GM18526 (cell line): ENCODE data around the gene PTPRN2.

Experiments used
- POLR2A ChIP-seq: IDR thresholded peaks from 3 replicates; pipeline ENCODE4 v1.6.1; 2011; ENCODE audit not compliant: insufficient read length; ENCODE audit errors: extremely low read depth

Gene PTPRN2

DNA sequence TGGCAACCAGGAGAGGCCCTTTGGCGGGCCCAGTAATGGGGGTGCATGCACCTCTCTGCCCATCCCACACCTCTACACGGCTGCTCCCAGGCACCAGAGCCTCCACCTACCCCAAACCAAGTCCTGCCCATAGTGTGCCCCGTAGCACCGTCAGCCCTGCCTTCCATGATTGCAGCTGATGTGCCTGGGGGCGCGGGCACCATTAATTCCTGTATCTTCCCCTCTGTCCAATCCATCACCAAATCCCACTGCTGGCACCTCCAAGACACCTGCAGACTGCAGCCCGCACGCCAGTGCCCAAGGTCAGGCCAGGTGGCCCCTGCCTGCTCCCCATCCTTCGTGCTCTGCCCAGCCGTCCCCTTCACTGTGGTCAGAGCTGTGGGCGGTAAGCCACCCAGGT is 533.0 kb downstream of the PTPRN2 start:
- TF ChIP-seq POLR2A, result no peak

DNA sequence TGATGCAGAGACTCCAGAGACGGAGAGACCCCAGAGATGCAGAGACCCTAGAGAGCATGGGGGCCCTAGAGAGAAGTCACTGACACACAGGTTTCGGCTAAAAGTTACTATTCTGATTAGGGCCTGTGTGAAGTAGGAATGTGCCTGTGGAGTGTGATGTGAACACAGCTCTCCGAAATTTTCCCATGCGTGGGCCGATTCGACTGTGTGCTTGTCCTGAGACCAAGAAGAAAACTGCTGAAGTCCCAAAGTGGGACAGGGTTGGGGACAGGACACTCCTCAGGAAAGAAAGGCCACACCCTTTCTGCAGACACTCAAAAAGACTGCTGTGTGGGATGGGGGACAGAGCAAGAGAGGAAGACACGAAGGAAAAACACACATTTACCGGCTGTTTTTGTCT is 533.5 kb downstream of the PTPRN2 start:
- no peak for TF ChIP-seq POLR2A

DNA sequence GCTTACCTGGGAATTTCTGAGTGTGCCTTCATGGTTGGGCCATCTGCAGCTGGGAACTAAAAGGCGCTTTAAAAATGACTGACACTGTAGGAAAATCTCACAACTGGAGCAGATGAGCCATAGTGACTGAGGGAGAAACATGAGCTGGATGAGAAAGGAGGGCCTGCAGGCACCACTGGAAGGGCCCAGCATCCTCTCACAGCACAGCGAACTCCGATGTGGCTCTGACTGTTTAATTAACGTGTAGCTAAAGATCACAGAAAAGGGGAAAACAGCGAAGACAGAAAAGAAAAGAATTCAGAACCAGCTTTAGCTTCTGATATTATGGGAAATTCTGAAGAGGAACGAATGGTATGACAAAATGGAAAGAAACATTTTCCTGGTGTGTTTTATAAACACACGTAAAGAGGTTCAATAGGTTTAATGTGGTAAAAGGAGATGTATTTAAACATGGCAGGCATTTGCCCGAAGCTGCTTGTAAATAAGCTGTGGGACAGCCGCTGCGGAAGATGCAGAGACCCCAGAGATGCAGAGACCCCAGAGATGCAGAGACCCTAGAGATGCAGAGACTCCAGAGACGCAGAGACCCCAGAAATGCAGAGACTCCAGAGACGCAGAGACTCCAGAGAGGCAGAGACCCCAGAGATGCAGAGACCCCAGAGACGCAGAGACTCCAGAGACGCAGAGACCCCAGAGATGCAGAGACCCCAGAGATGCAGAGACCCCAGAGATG is 534.3 kb downstream of the PTPRN2 start:
- TF ChIP-seq POLR2A, result no peak

DNA sequence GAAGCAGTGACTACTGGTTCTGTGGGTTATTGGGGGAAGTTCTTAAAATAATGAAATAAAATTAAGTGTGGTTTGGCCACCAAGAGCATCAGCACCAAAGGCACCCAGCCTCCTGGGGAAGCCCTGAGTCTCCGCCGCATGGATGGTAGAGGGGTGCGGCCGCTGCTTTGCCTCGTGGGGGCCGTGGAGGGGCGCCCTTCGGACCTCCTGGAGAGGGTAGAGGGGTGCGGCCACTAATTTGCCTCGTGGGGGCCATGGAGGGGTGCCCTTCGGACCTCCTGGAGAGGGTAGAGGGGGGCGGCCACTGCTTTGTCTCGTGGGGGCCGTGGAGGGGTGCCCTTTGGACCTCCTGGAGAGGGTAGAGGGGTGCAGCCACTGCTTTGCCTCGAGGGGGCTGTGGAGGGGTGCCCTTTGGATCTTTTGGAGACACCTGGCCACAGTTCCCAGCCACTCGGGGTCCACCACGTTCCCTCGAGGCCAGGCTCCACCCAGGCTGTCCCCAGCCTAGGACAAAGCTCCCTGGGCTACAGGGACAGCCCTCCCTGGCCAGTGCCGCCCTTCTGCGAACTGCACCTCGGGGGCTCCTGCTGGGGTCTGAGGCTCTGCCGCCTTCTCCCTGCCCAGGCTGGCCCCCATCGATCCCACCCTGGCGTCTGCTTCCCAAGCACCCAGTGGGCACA is 535.1 kb downstream of the PTPRN2 start:
- TF ChIP-seq POLR2A, result no peak

DNA sequence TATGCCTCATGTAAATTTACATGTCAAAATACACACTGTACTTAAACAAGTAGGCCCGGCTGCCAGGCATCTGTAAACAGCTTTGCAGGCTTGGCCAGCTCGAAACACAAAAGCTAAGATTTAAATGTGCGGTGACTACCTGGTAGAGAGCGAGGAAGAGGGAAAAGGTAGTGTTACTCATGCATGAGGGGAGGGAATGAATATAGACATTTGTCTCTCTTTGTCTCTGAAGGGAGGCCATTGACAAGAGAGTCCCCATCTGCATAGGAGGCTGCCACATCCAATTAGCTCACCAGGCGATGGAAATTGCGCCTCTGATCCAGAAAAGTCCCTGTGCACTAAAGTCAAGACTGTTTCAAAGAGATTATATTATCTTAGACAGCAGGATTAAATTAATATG is 535.8 kb downstream of the PTPRN2 start:
- TF ChIP-seq POLR2A, result no peak

DNA sequence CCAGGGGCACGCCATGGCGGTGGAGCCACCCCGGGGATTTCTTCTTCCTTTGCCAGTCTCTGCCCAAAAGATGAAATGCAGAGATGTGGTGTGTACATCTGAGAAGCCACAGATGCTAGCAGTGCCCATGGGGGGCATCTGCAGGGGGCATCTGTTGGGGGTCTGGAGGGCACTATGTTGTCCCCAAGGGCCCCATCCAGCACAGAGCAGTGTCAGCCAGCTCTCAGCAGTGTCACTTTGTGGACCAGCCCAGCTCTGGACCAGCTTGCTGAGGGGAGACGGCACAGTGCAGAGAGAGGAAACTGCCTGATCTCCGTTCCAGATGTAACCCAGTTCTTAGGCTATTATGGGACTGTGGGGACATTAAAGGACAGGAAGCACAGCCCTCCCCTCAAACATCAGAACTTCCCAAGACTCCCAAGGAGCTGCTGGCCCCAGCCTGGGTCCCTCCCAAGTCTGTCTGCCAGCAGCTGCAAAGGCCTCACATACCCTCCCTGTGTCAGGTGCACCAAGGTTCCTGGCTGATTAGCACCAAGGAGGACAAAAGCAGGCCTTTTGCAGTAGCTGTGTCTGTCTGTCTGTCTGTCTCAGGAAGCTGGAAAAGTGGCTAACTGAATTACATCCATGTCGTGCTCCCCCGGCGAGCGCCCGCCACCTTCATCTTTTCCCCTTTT is 536.5 kb downstream of the PTPRN2 start:
- no peak for TF ChIP-seq POLR2A

DNA sequence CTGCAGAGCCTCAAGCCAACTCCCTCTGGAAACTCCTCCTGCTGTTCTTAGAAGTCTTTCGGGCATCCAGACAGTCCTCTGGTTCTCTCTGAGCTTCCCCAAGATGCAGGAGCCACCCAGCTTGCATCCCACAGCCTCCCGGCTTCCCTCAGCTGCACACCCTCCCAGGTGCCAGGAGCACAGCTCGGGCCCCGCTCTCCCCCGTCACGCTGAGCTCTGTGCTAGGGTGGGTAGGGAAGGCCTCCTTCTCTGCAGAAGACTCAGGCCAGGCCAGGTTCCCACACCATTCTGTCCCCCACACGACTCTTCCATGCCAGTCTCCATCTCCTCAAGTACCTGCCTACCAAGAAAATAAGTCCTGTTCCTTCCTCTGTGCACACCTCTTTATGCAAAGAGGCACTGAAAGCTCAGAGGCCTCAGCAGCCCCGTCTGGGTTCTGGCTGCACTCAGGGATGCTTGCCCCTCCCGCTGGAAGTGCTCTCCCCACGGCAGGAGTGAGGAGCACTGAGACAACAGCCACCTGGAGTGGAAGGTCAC is 537.1 kb downstream of the PTPRN2 start:
- no peak for TF ChIP-seq POLR2A

DNA sequence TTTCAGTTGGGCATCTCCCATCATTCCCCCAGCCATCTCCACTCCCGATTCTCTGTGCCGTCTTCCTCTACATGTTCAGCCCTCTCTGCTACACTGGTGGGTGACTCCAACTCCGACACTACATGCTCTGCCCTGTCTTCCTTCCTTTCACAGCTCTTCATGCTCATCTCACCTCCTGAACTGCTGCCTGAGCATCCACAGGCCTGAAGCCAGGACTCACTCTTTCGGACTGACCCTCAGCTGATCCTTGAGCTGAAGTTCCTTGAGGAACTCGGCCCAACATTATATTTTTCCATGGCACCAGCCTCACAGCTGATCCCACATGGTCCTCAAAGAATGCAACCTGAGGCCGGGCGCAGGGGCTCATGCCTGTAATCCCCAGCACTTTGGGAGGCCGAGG is 538.4 kb downstream of the PTPRN2 start:
- no peak for TF ChIP-seq POLR2A

DNA sequence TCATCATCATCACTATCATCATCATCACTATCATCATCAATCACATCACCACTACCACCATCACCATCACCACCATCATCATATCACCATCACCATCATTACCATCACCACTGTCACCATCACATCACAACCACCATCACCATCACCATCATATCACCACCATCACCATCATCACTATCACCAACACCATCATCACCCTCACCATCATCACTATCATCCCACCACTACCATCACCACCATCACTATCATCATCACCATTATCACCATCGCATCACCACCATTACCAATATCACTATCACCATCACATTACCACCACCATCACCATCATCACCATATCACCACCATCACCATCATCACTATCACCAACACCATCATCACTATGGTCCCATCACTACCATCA is 539.1 kb downstream of the PTPRN2 start:
- no peak for TF ChIP-seq POLR2A

DNA sequence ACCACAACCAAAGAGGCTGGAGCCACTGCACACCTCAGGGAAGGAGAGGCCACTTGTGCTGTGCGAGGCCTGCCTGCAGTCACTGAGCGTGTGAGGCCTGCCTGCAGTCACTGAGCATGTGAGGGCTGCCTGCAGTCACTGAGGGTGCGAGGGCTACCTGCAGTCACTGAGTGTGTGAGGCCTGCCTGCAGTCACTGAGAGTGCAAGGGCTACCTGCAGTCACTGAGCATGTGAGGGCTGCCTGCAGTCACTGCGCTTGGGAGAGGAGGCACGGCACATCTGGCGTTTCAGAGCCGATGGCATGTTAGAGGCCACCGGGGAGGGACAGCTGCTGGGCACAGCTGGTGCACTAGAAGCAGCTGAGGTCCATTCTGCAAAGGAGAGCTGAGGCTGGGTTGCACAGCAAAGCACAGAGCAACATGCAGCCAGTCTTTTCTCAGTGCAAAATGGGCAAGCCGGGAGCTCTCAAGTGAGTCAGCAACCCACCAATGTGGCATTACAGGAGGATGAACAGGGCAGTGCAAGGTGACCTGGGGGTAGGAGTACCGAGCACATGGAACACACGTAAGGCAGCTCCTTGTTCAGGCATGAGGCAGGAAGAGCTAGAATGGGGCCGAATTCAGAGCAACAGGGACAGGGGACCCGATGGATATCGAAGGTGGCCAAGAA is 540.1 kb downstream of the PTPRN2 start:
- no peak for TF ChIP-seq POLR2A

DNA sequence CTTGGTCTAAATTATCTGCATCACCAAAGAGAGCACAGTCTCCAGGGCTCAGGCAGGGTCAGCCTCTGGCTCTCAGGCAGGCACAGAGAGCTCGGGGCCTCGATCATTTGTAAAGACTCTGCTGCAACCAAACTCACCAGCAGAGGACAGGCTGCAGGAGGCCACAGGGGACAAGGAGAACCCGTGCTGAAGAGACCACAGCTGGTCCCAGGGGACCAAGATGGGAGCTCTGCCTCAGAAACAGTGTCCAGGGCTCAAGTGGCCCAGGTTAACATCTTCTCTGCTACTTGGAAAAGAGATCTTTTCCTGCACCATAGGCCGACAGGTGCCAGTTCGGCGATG is 543.2 kb downstream of the PTPRN2 start:
- TF ChIP-seq POLR2A, result no peak

DNA sequence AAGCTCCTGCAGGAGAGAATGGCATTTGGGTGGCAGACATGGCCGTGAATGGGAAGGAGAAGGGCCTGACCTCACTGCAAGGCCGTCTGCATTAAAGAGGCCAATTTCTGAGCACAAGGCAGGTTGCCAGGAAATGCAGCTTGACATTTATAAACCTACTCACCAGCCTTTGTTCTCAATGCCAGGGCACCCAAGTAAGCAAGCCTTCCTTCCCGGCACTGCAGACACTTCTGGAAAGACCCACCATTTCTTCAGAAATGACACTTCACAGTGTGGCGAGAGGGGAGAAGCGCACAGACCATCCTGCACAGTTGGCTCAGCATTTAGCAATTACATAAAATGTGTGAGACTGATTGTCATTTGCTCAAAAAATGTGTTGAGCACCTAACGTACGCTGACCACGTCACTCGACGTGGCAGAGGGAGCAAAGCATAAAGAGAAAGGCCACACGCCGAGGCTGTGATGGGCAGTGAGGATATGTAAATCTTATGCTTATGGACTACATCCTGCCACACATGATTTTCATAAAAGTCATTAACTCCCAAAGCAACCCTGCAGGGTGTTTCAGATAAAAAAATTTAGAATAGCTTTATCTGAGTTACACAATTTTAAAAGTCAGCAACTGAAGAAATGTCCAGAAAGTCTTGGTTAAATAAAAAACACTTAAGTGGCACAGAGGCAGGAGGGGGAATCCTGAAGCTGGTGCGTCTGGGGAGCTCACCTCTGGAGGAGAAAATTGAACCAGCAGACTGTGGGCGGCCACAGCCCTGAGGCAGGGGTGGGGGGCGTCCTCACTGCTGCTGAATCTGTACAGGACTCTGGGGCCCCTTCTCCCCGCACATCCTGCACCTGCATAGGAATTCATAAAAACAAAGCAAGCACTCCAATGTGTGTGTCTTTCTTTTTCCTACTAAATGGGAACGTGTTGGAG is 543.8 kb downstream of the PTPRN2 start:
- no peak for TF ChIP-seq POLR2A

DNA sequence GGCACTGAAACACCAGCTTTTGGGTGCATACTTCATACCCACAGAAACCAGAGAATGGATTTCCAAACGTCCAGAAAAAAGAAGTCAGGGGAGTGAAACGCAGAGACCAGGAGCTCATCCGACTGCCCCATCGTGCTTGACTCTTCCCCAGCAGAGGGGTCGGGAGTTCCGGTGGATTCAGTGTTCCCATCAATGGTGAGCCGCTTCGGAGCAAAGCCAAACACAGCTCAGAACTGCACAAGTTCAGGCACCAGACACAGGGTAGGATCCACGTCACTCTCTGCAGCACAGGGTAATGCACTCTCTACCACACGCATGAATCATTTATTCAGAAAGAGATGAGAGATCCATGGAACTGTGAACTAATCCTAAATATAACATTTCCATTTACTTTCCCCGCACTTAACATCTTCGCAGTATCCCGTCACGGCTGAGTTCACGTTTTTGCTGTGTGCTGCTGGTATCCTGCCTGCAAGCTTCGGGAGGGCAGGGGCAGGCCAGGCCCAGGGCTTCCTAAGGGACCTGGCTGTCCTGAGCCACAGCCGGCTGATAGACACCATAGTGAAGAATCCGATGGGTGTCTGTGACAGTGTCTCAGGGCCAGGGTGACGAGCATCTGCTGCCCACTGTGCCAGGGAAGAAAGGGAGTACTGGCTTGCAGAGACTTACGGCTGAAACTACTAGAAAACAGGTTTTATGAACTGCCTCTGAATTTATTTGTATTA is 545.3 kb downstream of the PTPRN2 start:
- no peak for TF ChIP-seq POLR2A

DNA sequence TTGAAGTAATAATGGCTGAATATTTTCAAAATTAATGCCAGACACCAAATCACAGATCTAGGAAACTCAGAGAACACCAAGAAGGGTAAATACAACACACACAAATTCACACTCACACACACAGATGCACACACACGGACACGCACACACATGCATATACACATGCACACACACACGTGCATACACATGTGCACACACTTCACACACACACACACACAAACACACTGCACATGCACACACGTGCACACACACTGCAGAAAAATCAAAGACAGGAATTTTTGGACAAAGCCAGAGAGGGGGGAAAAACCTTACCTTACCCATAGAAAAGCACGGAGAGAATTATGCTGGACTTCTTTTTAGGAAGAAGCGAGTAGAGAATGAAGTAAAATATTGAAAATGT is 547.4 kb downstream of the PTPRN2 start:
- TF ChIP-seq POLR2A, result no peak

DNA sequence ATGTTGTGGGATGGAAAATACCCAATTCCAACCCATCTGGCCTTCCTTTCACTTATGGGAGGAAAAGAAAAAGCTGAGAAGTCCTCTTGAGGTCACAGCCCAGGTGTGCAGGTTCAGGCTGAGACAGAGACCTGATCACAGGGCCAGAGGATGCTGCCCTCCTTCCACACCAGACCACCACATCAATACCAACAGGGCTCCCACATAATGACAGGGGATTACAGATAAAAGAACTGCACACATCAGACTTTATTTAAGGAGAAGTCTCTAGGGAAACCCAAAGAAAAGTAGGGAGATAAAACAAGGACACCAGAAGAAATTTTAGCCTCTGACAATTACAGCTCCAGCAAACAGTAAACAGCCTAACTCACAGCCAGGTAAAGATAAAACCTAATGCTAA is 548.4 kb downstream of the PTPRN2 start:
- TF ChIP-seq POLR2A, result no peak
